Measurements from ENCODE around the gene PRLR.
"Not testable (repeated sequence)": the region's sequence is repeated elsewhere in the genome, so short reads cannot be mapped to it uniquely, and the experiment has no call there.

The PRLR gene

DNA sequence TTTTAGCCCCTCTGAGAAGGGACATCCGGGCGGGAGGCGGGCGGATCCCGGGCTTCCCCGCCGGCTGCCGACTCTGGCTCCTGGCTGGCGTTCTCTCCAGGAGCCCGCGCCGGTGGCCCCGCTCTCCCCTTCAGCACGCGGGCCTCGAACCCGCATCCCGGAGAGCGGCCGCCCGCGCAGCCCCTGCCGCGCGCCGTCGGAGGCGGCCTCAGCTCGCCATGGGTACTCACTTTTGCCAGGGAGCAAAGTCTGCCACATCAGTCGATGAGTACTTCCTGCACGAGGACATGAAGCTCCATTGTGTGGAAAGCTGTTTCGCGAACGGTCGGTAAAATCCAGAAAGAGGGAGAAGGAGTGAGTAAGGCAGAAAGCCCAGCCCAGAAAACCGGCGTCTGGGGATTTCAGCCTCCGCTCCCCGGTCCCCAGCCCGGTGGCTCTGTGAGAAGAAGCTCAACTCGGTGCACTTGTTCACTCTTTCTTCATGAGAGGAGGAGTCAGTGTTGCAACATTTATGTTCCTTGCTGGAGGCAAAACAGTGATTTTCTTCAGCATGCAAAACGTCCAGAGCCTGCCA, at the start of gene PRLR:
Gene PRLR, minus strand, starts transcription at position 450 of the 574 bp plus-strand sequence. CDS start 140,867 bp downstream, outside the sequence.
- peak in 1 of 2 donors; percentile 9 for DNase-seq

DNA sequence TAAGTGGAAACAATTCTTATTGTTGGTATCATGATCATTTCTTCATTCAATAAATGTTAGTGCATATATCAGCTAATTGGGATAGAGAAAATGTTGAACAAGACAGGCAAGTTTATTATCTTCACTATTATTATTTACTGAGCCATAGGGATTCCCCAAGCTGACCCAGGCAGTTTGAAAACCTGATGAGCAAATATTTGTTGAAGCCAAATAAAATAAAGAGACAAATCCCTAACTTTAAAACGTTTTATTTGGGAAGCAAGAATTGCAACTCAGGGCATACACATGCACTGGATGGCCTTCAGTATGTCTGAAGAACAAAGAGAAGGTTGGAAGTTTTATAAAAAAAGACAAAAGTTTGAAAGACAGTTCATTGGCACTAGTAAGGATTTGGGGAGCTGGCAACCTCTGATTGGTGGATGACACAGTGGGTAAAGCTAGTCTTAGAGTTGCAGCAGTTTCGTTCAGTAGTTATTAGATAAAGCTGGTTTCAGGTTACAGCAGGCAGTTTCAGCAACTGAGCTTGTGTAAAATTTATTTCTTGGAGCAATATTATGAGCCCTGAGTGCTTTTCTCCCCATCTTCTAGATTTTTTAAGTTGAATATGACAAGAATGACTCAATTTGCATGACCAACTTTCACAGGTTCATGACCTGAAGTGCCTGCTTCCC, 44.7 kb upstream of the PRLR start:
- DNase-seq = no peak

DNA sequence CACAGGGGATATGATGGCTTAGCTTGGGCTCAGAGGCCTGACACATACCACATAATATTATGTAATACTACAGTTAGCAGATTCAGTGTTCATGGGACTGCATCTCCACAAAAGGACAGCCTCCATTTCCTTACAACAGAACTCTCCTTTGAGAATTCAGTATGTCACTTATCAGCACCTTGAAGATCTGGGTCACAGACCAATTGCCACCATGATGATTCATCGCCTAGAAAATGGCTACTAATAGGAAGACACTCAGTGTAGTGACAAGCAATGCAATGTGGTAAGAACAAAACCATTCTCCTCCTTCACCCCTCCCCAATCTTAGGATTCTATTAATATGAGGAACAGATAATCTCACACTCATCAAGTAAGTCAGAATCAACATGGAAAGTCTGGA, 38.7 kb upstream of the PRLR start:
- no peak for DNase-seq

GRCh38 chr5:35266276-35266675, 36.0 kb upstream of the PRLR start:
- DNase-seq = no peak

GRCh38 chr5:35264509-35264908, 34.2 kb upstream of the PRLR start:
- no peak for DNase-seq

DNA sequence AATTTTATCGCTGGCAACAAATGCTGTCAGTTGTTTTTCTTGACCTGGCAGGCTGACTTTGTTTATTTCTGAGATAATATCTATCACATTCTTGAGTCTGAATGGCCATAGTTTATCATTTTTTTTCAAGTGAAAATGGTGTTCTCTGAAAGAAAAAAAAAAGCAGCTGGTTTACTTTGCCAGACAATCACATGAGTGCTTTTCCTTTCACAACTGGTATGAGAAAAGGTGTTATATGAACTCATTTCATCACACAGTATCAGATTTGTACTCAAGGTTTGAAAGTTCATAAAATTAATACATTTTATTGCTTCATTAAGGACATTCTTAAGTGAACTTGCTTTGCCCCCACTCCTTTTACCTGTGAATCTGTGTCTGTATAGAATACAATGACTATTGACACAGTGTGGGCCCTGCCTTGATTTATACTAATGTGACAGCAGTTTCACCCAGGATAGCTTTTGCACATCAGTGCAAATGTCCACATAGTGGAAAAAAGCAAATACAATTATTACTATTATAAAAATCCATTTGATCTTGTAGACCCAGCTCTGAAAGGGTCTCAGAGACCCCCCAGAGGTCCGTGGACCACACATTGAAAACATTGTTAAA, 33.1 kb upstream of the PRLR start:
- DNase-seq = no peak

GRCh38 chr5:35253582-35253981, 23.3 kb upstream of the PRLR start:
- DNase-seq = no peak

- no peak for DNase-seq
Observed at GRCh38 chr5:35252963-35253362, 22.7 kb upstream of the PRLR start.

GRCh38 chr5:35248843-35249780, 18.8 kb upstream of the PRLR start:
- DNase-seq = no peak

DNA sequence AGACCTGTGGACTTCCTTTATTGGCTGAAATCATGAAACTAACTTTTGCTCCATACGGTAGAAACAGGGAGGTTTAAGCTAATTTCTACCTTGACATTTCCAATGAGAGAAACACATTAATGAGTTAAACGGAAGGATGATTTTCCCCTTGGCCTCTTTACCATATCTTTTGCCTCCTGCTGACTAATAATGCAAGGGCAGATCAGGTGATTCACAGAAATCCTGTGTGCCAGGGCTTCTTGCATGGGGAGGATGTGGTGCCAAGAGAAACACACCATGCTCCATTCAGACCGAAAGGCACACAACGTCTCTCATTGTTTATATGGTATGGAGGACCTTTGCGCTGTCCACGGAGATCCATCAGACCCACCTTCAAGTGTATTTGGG, 17.4 kb upstream of the PRLR start:
- no peak for DNase-seq

DNA sequence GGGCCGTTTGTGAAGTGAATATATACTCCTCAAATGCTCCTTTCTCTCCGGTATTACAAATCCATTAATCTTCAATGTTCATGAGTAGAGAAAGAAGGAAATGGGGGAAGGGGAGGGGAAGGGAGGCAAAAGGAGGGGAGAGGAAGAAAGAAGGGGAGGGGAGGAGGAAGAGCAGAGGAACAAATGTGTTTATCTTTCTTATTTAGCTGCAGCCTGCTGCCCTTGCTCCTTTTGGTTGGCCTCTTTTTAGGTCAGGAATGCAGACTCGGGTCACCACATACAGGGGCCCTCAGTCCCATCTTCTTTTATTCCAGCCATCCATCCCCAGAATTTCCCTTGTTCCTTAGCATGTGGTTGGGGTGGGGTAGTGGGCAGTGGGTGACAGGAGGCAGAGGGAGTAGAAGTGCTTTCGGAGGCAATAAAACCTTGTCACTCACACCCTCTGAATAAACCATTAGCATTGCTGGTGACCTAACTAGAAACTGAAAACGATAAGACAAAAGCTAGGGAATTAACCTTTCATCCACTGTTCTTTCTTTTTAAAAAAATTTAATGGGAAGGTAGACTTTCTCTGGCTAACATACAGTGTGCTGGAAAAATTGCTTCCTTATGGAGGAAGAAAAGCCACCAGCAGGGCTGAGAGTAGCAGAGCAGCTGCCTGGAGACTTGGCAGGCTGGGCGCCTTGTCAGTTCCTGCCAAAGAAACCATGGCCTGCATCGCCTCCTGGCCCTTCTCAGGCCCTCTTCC, 16.8 kb upstream of the PRLR start:
- no peak for DNase-seq

DNA sequence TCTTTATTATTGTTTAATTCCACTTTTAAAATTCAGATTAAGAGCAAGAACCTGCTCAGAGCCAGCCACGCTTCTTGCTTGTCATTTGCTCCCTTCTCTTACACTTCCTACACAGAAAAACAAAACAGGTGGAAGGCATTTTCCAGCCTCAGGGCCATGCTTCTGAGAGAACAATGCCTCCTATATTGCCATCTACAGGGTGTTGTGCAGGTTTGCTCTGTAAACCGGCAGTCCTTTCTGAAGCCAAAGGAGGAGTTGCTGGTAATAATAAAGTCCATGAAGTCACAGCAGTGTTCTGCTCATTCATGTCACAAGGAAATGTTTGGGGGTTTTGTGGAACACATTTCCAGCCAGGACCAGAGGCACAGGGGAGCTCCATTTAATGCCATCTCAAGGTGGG, 16.1 kb upstream of the PRLR start:
- no peak for DNase-seq

DNA sequence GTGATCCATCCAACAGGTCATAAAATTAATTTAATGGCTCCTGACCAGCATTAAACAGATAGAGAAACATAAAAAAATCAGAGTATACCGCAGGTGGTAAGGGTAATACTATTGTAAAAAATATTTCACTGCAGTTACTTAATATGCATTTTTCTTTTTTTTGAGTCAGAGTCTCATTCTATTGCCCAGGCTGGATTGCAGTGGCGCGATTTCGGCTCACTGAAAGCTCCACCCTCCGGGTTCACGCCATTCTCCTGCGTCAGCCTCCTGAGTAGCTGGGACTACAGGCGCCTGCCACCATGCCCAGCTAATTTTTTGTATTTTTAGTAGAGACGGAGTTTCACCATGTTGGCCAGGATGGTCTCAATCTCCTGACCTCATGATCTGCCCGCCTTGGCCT, 15.1 kb upstream of the PRLR start:
- DNase-seq = not testable (repeated sequence)

- no peak for DNase-seq
Observed at GRCh38 chr5:35244171-35244570, 13.9 kb upstream of the PRLR start.

DNA sequence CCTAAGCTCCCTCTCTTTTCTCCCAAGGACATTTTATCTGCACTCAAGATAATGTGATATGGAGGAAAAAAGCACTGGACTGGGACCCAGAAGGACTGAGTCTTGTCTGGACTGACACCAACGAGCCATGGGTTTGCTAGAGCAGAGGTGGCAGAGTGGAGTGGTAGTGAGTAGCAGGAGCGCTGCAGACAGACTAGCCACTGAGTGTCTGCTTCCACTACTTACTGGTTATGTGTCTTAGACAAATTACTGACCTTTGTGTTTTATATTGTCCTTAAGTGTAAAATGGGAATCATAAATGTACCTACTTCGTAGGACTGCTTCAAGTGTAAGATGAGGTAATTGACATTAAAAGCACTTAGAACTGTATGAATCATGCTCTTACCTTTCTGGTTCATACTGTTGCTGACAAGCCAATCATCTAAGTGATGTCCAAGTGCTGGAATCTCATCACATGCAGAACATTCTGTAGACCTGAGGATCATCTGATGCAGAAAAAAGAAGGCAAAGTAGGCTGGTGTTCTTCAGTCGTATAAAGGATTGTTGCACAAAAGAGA, 12.5 kb upstream of the PRLR start:
- DNase-seq = no peak

DNA sequence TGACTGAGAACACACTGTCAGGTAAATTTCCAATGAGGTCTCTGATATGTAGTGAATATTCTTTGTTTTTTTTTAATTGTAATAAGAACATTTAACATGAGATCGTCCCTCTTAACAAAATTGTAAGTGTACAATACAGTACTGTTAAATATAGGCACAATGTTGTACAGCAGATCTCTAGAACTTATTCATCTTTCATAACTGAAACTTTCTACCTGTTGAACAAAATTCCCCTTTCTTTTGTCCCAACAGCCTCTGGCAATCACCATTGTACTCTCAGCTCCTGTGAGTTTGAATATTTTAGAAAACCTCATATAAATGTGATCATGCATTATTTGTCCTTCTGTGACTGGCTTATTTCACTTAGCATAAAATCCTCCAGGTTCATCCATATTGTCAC, 10.6 kb upstream of the PRLR start:
- DNase-seq = no peak

- no peak for DNase-seq
Observed at GRCh38 chr5:35239911-35240610, 9.8 kb upstream of the PRLR start.

- DNase-seq = no peak
Observed at GRCh38 chr5:35239476-35239875, 9.2 kb upstream of the PRLR start.

DNA sequence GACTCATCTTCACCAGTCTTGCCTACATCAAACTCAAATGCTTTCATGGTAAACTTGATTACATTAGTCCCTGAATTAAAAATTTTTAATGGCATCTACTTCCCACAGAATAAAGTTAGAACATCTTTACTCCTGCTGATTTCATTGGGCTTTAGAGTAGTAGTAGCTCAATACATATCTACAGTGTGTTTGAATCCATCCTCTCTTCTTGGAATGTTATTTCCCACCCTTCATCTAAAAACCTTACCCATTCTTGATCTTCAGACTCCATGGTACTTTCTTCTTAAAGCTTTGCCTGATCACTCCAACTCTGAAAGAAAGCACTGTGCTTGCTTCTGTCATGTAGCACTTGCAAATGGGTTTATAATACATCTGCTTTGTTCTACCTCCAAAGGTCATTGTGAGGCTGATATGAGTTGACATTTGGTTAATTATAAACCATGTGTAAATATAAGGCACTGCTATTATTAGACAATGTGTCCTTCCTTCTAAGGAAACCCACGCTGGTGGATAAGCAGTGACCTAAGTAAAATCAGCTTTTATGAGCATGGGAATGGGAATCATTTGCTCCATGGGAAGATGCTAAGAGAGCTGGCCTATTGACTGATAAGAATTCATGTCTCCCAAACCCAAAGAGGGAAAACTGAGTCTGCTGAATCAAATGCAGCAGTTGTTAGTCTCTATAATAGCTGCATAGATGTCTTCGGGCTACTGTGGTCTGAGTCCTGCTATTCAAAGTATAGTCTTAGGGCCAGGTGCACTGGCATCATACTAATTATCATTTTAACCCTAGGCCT, 7.5 kb upstream of the PRLR start:
- no peak for DNase-seq

DNA sequence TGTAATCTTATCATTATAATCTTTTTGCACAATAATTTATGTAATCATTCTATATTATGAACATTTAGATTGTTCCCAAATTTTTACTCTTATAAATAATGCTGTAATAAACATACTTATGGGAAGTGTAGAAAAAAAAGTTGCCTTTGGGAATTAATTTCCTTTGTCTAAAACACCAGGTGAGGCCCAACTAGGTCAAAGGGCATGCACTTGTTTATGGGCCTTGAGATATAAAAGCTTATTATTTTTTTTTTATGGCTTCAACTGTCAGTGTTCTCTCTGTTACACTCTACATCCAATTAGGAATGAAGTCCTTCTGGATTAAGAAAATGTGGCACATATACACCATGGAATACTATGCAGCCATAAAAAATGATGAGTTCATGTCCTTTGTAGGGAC, 6.5 kb upstream of the PRLR start:
- no peak for DNase-seq

DNA sequence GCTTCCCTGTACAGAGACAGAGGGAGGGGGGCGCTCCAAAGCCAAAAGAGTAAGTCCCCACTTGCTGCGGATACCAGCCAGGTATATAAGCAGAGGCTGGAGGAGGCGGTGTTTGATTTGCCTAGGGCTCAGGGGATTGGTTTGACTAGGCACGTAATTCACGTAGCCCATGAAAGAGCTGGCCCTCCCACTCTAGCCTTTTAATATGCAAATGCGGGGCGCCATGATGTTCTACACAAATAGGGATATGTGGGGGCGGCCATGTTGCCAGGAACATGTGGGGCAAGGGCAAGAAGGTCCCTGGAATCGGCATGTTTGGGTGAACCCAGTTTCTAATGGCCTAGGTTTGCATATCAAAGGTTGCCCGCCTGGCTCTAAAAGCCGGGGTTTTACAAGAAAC, 3.3 kb upstream of the PRLR start:
- no peak for DNase-seq
